ENCODE results near the gene PCYT2. TPM values are rescaled to one million over a fixed set of nuclear protein-coding genes. Genes with fewer than 3 reads are reported as not detected.

Gene PCYT2
- total and polyA plus RNA-seq, 12 donors, result 29.5 to 64.1 (median 47.7) TPM

DNA sequence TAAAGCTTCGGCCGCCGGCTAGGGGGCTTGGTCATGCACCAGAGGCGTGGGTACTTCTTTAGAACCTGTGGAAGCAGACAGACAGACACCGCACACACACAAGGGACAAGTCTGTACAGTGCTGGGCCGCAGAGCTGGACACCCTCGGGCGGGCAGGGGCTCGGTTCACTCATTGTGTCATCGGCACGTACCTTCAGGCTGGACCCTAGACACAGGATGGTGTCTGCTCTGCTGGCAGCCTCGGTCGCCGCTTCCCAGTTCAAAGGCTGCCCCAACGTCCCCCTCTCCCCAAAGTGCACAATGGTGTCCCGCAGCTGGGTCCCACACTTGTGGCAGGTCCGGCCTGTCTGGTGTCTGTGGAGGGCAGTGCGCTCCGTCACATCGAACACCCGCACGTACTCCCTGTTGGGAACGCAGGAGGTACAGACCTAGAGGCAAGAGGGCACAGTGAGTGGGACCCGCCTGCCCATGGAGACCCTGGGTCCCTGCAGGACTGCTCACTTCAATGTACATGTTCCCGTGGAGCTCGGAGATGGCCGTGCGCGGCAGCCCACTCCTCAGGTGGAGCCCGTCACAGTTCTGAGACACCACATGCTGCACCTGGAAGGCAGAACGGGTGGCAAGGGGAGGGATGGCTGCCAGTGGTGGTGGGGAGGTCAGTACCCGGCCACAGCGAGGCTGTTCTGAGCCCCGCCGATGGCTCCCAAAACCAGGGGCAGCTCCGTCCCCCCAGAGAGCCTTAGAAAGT is 3.1 kb upstream of the PCYT2 start:
- Histone ChIP-seq H3K9me3 (no peaks in the 10 kb centered on the region), H3K4me1 (peaks cover 17 to 51% (median 40%) of the 10 kb centered on the region in 9 donors), H3K36me3 (peaks cover 0 to 47% (median 32%) of the 10 kb centered on the region in 9 donors), H3K27me3 (no peaks in the 10 kb centered on the region), H3K27ac (no peak overlapping the region), H3K4me3 (no peak overlapping the region)
- ATAC-seq (no peak), DNase-seq (no peak)
- TF ChIP-seq, protein P1, sequence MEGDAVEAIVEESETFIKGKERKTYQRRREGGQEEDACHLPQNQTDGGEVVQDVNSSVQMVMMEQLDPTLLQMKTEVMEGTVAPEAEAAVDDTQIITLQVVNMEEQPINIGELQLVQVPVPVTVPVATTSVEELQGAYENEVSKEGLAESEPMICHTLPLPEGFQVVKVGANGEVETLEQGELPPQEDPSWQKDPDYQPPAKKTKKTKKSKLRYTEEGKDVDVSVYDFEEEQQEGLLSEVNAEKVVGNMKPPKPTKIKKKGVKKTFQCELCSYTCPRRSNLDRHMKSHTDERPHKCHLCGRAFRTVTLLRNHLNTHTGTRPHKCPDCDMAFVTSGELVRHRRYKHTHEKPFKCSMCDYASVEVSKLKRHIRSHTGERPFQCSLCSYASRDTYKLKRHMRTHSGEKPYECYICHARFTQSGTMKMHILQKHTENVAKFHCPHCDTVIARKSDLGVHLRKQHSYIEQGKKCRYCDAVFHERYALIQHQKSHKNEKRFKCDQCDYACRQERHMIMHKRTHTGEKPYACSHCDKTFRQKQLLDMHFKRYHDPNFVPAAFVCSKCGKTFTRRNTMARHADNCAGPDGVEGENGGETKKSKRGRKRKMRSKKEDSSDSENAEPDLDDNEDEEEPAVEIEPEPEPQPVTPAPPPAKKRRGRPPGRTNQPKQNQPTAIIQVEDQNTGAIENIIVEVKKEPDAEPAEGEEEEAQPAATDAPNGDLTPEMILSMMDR (IDR thresholded peaks at IDR 0.05), result no peak
- WGBS, 2 donors, result 97% methylated on average over 36 of the region's 36 CpGs
- intact Hi-C loops (cut with DNase I), result no loop called here

GRCh38 chr17:81913394-81914102 is 2.3 kb upstream of the PCYT2 start:
- DNase-seq (no peak), ATAC-seq (no peak)
- Histone ChIP-seq H3K4me1 (peaks cover 17 to 50% (median 39%) of the 10 kb centered on the region in 9 donors), H3K27ac (no peak overlapping the region), H3K36me3 (peaks cover 0 to 46% (median 31%) of the 10 kb centered on the region in 9 donors), H3K4me3 (no peak overlapping the region), H3K27me3 (no peaks in the 10 kb centered on the region), H3K9me3 (no peaks in the 10 kb centered on the region)
- TF ChIP-seq, protein P1 (IDR thresholded peaks at IDR 0.05), result no peak
- intact Hi-C loops (cut with DNase I), result no loop called here
- 94 to 95% methylated on average over 31 of the region's 31 CpGs for WGBS, 2 donors

GRCh38 chr17:81912441-81913309 is 1.5 kb upstream of the PCYT2 start:
- H3K4me1 ChIP-seq, result peaks cover 17 to 44% (median 34%) of the 10 kb centered on the region in 9 donors
- no peaks in the 10 kb centered on the region for H3K9me3 ChIP-seq
- TF ChIP-seq, protein P1 (IDR thresholded peaks at IDR 0.05), result no peak
- peaks cover 0 to 54% (median 32%) of the 10 kb centered on the region in 9 donors for H3K36me3 ChIP-seq
- intact Hi-C loops (cut with DNase I), result no loop called here
- ATAC-seq (no peak), DNase-seq (no peak)
- no peaks in the 10 kb centered on the region for H3K27me3 ChIP-seq
- no peak overlapping the region for H3K4me3 ChIP-seq
- 92 to 93% methylated on average over 32 of the region's 32 CpGs for WGBS, 2 donors
- H3K27ac ChIP-seq, result no peak overlapping the region

DNA sequence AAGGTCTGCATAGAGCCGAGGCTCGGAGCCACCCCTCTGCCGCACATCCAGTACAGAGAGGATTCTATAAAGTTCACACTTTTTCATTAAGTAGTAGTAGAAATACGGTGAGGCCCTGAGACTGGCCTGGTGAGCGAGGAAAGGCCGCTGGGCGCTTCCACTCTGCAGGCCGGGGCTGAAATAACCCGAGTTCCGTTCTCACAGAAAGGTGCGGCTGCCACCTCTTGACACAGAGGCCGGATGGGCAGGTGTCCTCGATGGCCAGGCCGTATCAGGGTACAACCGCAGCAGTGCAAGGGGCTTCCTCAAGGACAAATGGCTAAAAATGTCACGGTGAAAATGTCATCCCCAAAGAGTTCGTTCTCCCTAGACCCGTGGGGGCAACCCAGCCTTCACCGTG is 770 bp upstream of the PCYT2 start:
- Histone ChIP-seq H3K36me3 (peaks cover 0 to 61% (median 32%) of the 10 kb centered on the region in 9 donors), H3K4me3 (peak overlapping the region in 5 of 10 donors; percentile 17 to 48 (median 34)), H3K27me3 (no peaks in the 10 kb centered on the region), H3K27ac (peak overlapping the region in 2 of 10 donors; percentile 47 to 48), H3K4me1 (peaks cover 14 to 38% (median 27%) of the 10 kb centered on the region in 9 donors), H3K9me3 (no peaks in the 10 kb centered on the region)
- 90% methylated on average over 19 of the region's 19 CpGs for WGBS, 2 donors
- no peak for ATAC-seq
- TF ChIP-seq, protein P1 (IDR thresholded peaks at IDR 0.05), result no peak
- DNase-seq, result no peak
- intact Hi-C loops (cut with DNase I), result no loop called here

Measured in heart right ventricle (tissue), 16 donors.